ENCODE results near the gene G6PC1.

G6PC1 gene

DNA sequence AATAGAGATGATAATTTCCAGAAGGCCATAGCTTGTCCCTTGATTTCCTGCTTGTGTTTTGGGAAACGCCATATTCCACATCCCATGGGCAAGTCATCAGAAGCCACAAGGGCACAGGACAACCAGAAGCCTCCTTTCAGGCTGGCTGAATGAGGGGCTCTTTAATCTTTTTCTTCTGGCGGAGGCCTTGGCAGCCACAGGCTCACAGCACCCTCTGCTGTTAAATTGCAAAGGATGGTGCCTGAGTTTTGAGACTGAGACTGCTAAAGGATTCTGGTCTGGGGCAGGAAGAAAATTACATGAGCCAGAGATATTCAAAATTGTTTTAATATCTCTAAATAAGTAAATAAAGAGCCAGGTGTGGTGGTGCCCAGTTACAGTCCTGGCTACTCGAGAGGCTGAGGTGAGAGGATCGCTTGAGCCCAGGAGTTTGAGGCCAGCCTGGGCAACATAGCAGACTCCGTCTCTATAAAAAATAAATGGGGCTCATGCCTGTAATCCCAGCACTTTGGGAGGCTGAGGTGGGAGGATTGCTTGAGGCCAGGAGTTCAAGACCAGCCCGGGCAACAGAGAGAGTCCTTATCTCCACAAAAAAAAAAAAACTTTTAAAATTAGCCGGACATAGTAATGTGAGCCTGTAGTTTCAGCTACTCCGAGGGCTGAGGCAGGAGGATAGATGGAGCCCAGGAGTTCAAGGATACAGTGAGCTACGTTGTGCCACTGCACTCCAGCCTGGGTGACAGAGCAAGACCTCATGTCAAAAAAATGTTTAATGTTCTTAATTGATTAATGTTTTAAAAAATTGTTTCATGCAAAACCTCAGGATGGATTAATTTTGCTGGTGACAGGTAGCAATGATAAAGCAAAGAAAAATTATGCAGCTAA lies 37.4 kb downstream of the G6PC1 start:
- no peak for DNase-seq (ENCODE audit: low read depth)

DNA sequence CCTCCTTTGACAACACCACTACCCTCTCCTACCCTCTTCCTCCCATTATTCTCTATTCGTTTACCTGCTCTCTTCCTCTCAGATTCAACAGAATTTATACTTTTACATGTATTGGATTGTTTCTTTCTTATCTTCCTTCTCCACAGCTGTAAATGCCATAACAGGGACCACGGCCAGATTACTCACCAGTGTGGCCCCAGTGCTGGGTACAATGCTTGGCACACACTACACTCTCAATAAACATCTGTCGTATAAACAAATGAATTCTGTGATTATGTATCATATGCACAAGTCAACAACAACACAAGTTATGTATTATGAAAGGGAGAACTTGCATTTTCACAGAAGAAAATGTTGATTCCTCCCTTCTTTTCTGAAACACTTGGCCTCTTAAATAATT lies 43.6 kb downstream of the G6PC1 start:
- DNase-seq (ENCODE audit: low read depth): no peak

DNA sequence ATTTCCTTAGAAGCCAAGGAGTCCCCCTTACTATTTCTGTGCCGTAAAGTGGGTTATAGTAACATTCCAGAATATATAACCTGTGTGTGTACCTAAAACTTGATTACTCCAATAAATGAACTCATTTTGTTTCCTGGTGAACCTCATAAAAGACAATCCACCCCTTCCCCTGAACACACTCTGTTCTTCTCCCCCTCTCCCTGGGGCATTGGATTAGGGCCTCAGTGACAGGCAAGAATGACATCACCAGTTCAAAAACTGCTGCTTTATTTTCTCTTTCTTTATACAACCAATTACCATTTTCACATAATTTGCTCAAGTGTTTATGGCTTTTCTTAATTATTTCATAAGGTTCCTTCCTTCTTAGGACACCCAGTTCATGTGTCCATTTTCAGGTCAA lies 46.2 kb downstream of the G6PC1 start:
- no peak for DNase-seq (ENCODE audit: low read depth)

DNA sequence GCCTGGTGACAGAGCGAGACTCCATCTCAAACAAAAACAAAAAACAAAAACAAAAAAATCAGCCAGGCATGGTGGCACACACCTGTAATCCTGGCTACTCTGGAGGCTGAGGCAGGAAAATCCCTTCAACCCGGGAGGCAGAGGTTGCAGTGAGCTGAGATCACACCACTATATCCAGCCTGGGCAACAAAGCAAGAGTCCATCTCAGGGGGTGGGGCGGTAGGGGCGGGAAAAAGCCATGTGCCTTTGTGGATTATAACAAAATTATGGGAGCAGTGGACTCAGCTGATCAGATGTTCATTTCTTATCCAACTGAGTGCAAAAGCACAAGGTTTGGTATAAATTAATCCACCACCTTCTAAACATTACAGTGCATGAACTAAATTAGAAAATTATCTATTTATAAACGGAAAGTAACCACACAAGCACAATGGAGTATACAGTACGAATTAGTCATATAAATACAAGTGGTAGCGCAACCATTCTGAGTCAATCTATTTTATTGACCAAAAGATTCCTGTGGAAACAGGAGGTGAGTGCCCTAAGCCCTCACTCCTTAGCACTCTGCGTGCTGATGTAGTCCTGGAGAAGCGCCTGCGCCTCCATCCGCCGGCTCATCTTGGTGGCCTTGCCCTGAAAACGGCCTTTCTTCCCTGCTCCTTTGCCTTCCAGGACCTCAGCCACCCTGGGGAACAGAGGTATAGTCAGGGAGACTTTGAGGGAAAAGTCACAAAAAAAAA lies 49.6 kb downstream of the G6PC1 start:
- no peak for DNase-seq (ENCODE audit: low read depth)

Measured in stimulated activated CD8-positive, alpha-beta memory T cell treated with anti-CD3 and anti-CD28 coated beads, Interleukin-15, amount 100 ng/mL, for 24 hours (primary cell).